Measurements from ENCODE around the gene ADAMTS12.

Gene ADAMTS12

GRCh38 chr5:33850100-33850594, 41.6 kb downstream of the ADAMTS12 start:
- no peaks in the 10 kb centered on the region for H4K20me1 ChIP-seq
- no peak for TF ChIP-seq Cebpa-rat (IDR thresholded peaks at IDR 0.05)
- H3K4me2 ChIP-seq, result peak overlapping the region; percentile 23; the same call in 1 of the 2 replicates
- no peak overlapping the region for H3K9ac ChIP-seq
- peak overlapping the region; percentile 6; the same call in 1 of the 2 replicates for H3K27ac ChIP-seq
- peaks cover under 1% of the 10 kb centered on the region; the same call in 1 of the 2 replicates for H3K9me3 ChIP-seq
- H3K4me3 ChIP-seq, result no peak overlapping the region
- H3K4me1 ChIP-seq, result peaks cover 5% of the 10 kb centered on the region
- no peaks in the 10 kb centered on the region for H3K27me3 ChIP-seq
- no peaks in the 10 kb centered on the region for H3K36me3 ChIP-seq

DNA sequence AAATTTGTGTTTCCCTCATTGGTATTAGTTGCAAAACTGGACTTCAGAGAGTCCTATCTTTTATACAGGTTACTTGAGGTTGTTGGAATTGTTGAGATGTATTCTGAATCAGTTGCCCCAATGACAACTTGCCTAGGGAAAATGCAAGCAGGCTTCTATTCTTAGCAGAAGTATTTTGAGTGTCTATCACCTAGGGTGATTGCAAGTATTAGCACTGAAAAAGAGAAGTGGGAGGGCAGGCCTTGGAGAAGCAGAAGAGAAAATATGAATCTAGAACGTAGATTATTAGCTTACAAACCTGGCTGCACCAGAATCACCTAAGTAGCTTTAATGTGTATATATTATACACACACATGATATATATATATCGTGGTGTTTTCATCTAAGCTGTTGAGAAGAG, 43.2 kb downstream of the ADAMTS12 start:
- no peaks in the 10 kb centered on the region for H4K20me1 ChIP-seq
- peaks cover 13% of the 10 kb centered on the region for H3K9me3 ChIP-seq
- H3K27me3 ChIP-seq, result no peaks in the 10 kb centered on the region
- peaks cover 5% of the 10 kb centered on the region for H3K4me1 ChIP-seq
- H3K27ac ChIP-seq, result no peak overlapping the region
- TF ChIP-seq Cebpa-rat (IDR thresholded peaks at IDR 0.05), result no peak
- H3K4me3 ChIP-seq, result no peak overlapping the region
- H3K9ac ChIP-seq, result no peak overlapping the region
- no peaks in the 10 kb centered on the region for H3K36me3 ChIP-seq
- no peak overlapping the region for H3K4me2 ChIP-seq

DNA sequence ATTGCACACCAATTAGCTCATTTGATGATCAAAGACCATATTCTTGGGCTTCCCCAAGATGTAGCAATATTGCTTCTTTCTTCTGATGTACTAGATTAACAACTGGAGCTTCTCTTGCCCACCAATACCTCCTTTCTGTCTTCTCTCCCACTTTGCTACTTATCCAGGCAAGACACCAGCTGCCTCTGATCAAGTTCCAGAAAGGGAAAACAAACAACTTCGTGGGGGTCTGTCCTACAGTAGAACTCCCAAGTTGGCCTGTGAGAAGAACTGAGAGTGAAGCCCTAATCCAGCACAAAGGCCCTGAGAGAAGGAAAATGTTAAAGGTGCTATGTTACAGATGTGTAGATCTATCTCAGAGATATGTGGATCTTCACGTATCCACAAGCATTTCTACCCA, 44.9 kb downstream of the ADAMTS12 start:
- Histone ChIP-seq H3K9ac (no peak overlapping the region), H3K27me3 (no peaks in the 10 kb centered on the region), H3K36me3 (no peaks in the 10 kb centered on the region), H3K4me1 (peaks cover 5% of the 10 kb centered on the region), H3K4me2 (no peak overlapping the region), H3K27ac (no peak overlapping the region), H3K4me3 (no peak overlapping the region), H4K20me1 (no peaks in the 10 kb centered on the region), H3K9me3 (peaks cover 25% of the 10 kb centered on the region)
- no peak for TF ChIP-seq Cebpa-rat (IDR thresholded peaks at IDR 0.05)

DNA sequence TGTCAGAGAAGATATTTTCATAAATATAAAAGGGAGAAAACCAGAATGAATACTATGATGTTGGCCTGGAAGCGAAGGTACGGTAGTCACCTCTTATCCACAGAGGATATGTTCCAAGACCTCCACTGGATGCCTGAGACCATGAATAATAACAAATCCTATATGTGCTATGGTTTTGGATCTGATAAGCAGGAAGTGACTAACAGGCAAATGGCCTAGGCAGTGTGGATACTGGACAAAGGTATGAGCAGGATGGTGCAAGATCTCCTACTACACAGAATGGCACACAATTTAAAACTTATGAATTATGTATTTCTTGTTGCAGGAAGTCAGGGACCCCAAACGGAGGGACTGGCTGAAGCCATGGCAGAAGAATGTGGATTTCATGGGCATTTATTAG, 48.2 kb downstream of the ADAMTS12 start:
- Histone ChIP-seq H3K27me3 (no peaks in the 10 kb centered on the region), H3K9ac (no peak overlapping the region), H4K20me1 (no peaks in the 10 kb centered on the region), H3K36me3 (no peaks in the 10 kb centered on the region), H3K4me2 (no peak overlapping the region), H3K9me3 (peaks cover 25% of the 10 kb centered on the region), H3K27ac (no peak overlapping the region), H3K4me1 (peaks cover 12% of the 10 kb centered on the region), H3K4me3 (no peak overlapping the region)
- no peak for TF ChIP-seq Cebpa-rat (IDR thresholded peaks at IDR 0.05)

DNA sequence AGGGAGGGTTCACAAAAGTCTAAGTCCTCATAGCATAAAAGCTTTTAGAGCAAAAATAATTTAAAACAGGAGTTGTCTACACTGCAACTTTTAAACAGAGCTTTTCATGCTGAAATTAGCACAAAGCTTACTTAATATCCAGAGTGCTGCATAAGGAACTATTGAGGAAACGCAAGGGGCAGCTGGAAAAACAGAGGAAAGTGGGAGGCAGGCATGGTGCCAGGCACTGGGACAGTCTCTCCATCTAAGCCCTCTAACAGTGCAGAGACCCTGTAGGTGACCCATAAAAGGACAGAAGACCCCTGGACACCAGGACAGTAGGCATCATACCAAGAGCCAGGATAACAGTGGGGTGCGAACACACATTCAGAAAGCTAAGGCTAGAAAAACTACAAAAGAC, 49.3 kb downstream of the ADAMTS12 start:
- Histone ChIP-seq H3K27me3 (no peaks in the 10 kb centered on the region), H3K4me2 (no peak overlapping the region), H3K27ac (no peak overlapping the region), H3K36me3 (no peaks in the 10 kb centered on the region), H3K9me3 (peaks cover 25% of the 10 kb centered on the region), H3K9ac (no peak overlapping the region), H3K4me3 (no peak overlapping the region), H3K4me1 (peaks cover 12% of the 10 kb centered on the region), H4K20me1 (no peaks in the 10 kb centered on the region)
- no peak for TF ChIP-seq Cebpa-rat (IDR thresholded peaks at IDR 0.05)

GRCh38 chr5:33841891-33842290, 49.9 kb downstream of the ADAMTS12 start:
- Histone ChIP-seq H3K9me3 (peaks cover 25% of the 10 kb centered on the region), H3K36me3 (no peaks in the 10 kb centered on the region), H3K27ac (no peak overlapping the region), H3K4me3 (no peak overlapping the region), H3K4me2 (no peak overlapping the region), H4K20me1 (no peaks in the 10 kb centered on the region), H3K9ac (no peak overlapping the region), H3K4me1 (peaks cover 12% of the 10 kb centered on the region), H3K27me3 (no peaks in the 10 kb centered on the region)
- no peak for TF ChIP-seq Cebpa-rat (IDR thresholded peaks at IDR 0.05)

- peak overlapping the region; percentile 15 for H3K4me2 ChIP-seq
- no peak for TF ChIP-seq Cebpa-rat (IDR thresholded peaks at IDR 0.05)
- H4K20me1 ChIP-seq, result no peaks in the 10 kb centered on the region
- H3K9ac ChIP-seq, result no peak overlapping the region
- H3K27ac ChIP-seq, result no peak overlapping the region
- H3K9me3 ChIP-seq, result peaks cover 25% of the 10 kb centered on the region
- peaks cover 12% of the 10 kb centered on the region for H3K4me1 ChIP-seq
- no peaks in the 10 kb centered on the region for H3K27me3 ChIP-seq
- no peaks in the 10 kb centered on the region for H3K36me3 ChIP-seq
- H3K4me3 ChIP-seq, result no peak overlapping the region
These were observed 50.8 kb downstream of the ADAMTS12 start for GRCh38 chr5:33840927-33841547.

DNA sequence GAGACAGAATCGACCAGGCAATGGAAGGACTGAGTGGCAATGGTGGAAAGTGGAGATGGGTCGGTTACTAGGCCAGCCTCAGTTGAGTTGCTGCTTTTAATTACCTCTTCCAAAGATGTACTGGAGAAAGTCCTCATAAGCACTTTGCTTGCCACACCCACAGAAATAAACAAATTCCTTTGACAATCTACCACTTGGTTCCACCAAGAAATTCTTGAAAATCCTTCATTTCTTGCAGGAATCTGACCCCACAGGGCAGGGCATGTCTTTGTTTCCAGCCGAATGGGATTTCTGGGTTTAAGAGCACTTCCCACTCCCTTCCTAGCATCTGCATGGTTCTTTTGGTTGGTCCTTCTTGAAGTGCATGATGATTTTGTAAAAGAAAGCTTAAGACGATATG, 54.5 kb downstream of the ADAMTS12 start:
- Histone ChIP-seq H3K4me2 (no peak overlapping the region), H3K4me1 (peaks cover 12% of the 10 kb centered on the region), H4K20me1 (no peaks in the 10 kb centered on the region), H3K36me3 (no peaks in the 10 kb centered on the region), H3K9ac (no peak overlapping the region), H3K9me3 (peaks cover 4% of the 10 kb centered on the region; the same call in 1 of the 2 replicates), H3K27me3 (no peaks in the 10 kb centered on the region), H3K4me3 (no peak overlapping the region), H3K27ac (no peak overlapping the region)
- TF ChIP-seq Cebpa-rat (IDR thresholded peaks at IDR 0.05), result no peak

- no peak overlapping the region for H3K4me3 ChIP-seq
- no peaks in the 10 kb centered on the region for H3K27me3 ChIP-seq
- peaks cover 5% of the 10 kb centered on the region; the same call in 1 of the 2 replicates for H3K9me3 ChIP-seq
- no peaks in the 10 kb centered on the region; the same call in 1 of the 2 replicates for H3K4me1 ChIP-seq
- H3K4me2 ChIP-seq, result no peak overlapping the region
- H3K27ac ChIP-seq, result no peak overlapping the region
- TF ChIP-seq Cebpa-rat (IDR thresholded peaks at IDR 0.05), result no peak
- H3K9ac ChIP-seq, result no peak overlapping the region
- H3K36me3 ChIP-seq, result no peaks in the 10 kb centered on the region
- H4K20me1 ChIP-seq, result no peaks in the 10 kb centered on the region
These were observed 57.5 kb downstream of the ADAMTS12 start for GRCh38 chr5:33834334-33834733.

- H3K4me3 ChIP-seq, result no peak overlapping the region
- H3K4me2 ChIP-seq, result no peak overlapping the region
- H3K27me3 ChIP-seq, result no peaks in the 10 kb centered on the region
- H3K9ac ChIP-seq, result no peak overlapping the region
- TF ChIP-seq Cebpa-rat (IDR thresholded peaks at IDR 0.05), result no peak
- H3K9me3 ChIP-seq, result peaks cover 5% of the 10 kb centered on the region; the same call in 1 of the 2 replicates
- no peaks in the 10 kb centered on the region for H3K36me3 ChIP-seq
- H3K27ac ChIP-seq, result no peak overlapping the region
- peaks cover 9% of the 10 kb centered on the region for H3K4me1 ChIP-seq
- no peaks in the 10 kb centered on the region for H4K20me1 ChIP-seq
These were observed 58.6 kb downstream of the ADAMTS12 start for GRCh38 chr5:33833237-33833575.
